ENCODE results near the gene IL1B.

IL1B gene

GRCh38 chr2:112796486-112796885, 40.1 kb downstream of the IL1B start:
- TF ChIP-seq, protein P1, sequence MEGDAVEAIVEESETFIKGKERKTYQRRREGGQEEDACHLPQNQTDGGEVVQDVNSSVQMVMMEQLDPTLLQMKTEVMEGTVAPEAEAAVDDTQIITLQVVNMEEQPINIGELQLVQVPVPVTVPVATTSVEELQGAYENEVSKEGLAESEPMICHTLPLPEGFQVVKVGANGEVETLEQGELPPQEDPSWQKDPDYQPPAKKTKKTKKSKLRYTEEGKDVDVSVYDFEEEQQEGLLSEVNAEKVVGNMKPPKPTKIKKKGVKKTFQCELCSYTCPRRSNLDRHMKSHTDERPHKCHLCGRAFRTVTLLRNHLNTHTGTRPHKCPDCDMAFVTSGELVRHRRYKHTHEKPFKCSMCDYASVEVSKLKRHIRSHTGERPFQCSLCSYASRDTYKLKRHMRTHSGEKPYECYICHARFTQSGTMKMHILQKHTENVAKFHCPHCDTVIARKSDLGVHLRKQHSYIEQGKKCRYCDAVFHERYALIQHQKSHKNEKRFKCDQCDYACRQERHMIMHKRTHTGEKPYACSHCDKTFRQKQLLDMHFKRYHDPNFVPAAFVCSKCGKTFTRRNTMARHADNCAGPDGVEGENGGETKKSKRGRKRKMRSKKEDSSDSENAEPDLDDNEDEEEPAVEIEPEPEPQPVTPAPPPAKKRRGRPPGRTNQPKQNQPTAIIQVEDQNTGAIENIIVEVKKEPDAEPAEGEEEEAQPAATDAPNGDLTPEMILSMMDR (IDR thresholded peaks at IDR 0.05; ENCODE audit: low read length, missing control alignments) = no peak
- no peak for DNase-seq (ENCODE audit: low read depth)
- H3K4me3 ChIP-seq (replicated peaks; ENCODE audit: low read depth, low read length) = no peak overlapping the region

DNA sequence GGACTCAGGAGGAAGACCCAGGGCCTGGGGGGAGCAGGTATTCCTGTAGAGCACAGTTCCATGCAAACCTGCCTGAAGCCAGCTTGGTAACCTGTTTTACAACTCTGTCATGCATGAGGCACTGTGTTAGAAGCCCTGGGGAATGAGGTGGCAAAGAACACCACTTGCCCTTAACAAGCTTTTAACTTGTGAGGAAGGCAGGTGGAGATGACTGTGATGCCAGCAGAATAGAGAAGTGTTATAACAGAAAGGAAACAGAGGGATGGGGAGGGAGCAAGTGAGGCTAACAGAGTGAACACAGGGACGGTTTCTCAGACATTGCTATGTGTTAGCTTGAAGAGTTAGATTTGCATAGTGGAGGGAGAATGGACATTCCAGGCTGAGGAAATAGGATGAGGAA, 40.8 kb downstream of the IL1B start:
- H3K4me3 ChIP-seq (replicated peaks; ENCODE audit: low read depth, low read length) = no peak overlapping the region
- TF ChIP-seq, protein P1 (IDR thresholded peaks at IDR 0.05; ENCODE audit: low read length, missing control alignments) = no peak

GRCh38 chr2:112794841-112795240, 41.7 kb downstream of the IL1B start:
- H3K4me3 ChIP-seq (replicated peaks; ENCODE audit: low read depth, low read length) = no peak overlapping the region
- peak; percentile 11 for DNase-seq (ENCODE audit: low read depth)
- TF ChIP-seq, protein P1 (IDR thresholded peaks at IDR 0.05; ENCODE audit: low read length, missing control alignments) = no peak

More for the DNA sequence above, 40.8 kb downstream of the IL1B start:
- DNase-seq (ENCODE audit: low read depth) = no peak

- TF ChIP-seq, protein P1 (IDR thresholded peaks at IDR 0.05; ENCODE audit: low read length, missing control alignments) = no peak
- no peak overlapping the region for H3K4me3 ChIP-seq (replicated peaks; ENCODE audit: low read depth, low read length)
- DNase-seq (ENCODE audit: low read depth) = peak; percentile 96
These were observed 42.3 kb downstream of the IL1B start for GRCh38 chr2:112794131-112794733.

- no peak overlapping the region for H3K4me3 ChIP-seq (replicated peaks; ENCODE audit: low read depth, low read length)
- peak; percentile 49 for DNase-seq (ENCODE audit: low read depth)
- TF ChIP-seq, protein P1 (IDR thresholded peaks at IDR 0.05; ENCODE audit: low read length, missing control alignments) = no peak
These were observed 43.1 kb downstream of the IL1B start for GRCh38 chr2:112793449-112793978.

- H3K4me3 ChIP-seq (replicated peaks; ENCODE audit: low read depth, low read length) = no peak overlapping the region
- no peak for DNase-seq (ENCODE audit: low read depth)
- TF ChIP-seq, protein P1 (IDR thresholded peaks at IDR 0.05; ENCODE audit: low read length, missing control alignments) = no peak
These were observed 44.2 kb downstream of the IL1B start for GRCh38 chr2:112792419-112792818.

GRCh38 chr2:112791693-112792230, 44.8 kb downstream of the IL1B start:
- no peak for DNase-seq (ENCODE audit: low read depth)
- H3K4me3 ChIP-seq (replicated peaks; ENCODE audit: low read depth, low read length) = no peak overlapping the region
- TF ChIP-seq, protein P1 (IDR thresholded peaks at IDR 0.05; ENCODE audit: low read length, missing control alignments) = no peak

All from fibroblast of pulmonary artery (primary cell).